Common myeloid progenitor, CD34-positive (primary cell): ENCODE data around the gene ANKRD28.

Experiments
- CTCF ChIA-PET: fragments of 350-600 bp; sonication (Branson Sonifier 250); formaldehyde crosslinking; loops from one replicate; lab custom pipeline; 2021; ENCODE audit warnings: antibody characterized with exemption; lab: Charles Lee
- POLR2A ChIA-PET: fragments of 350-600 bp; sonication (Branson Sonifier 250); formaldehyde crosslinking; loops from one replicate; lab custom pipeline; 2021; ENCODE audit warnings: antibody characterized with exemption; lab: Charles Lee
- DNase-seq, 3 donors: peaks; one replicate each; pipeline versions ENCODE4 v3.0.0 to v3.0.0-alpha.2; 2013
- H3K27ac ChIP-seq, 2 experiments: 1 replicate in 1 of 2; 2 replicates in 1 of 2; pipeline ENCODE4 v1.7.0; 2013; ENCODE audit warnings: inconsistent platforms in 2 of 2, low read length in 2 of 2, mild to moderate bottlenecking in 2 of 2, low read depth in 1 of 2, moderate library complexity in 1 of 2; ENCODE audit not compliant: severe bottlenecking in 2 of 2, insufficient read depth in 1 of 2, poor library complexity in 1 of 2
- H3K27me3 ChIP-seq, 5 experiments: replicated peaks in 2 of 5; 1 replicate in 3 of 5; 2 replicates in 2 of 5; pipeline versions ENCODE4 v1.6.1 to v1.7.0; 2013; ENCODE audit warnings: low read length in 4 of 5, mild to moderate bottlenecking in 2 of 5, moderate library complexity in 2 of 5, inconsistent platforms in 1 of 5; ENCODE audit not compliant: insufficient read depth in 5 of 5, control insufficient read depth in 4 of 5
- H3K36me3 ChIP-seq, 4 experiments: 1 replicate in 2 of 4; 2 replicates in 2 of 4; pipeline versions ENCODE4 v1.6.1 to v1.7.0; 2013; ENCODE audit warnings: low read length in 3 of 4, control low read depth in 1 of 4, mild to moderate bottlenecking in 1 of 4; ENCODE audit not compliant: control insufficient read depth in 4 of 4, insufficient read depth in 4 of 4
- H3K4me1 ChIP-seq, 4 experiments: 1 replicate in 3 of 4; 2 replicates in 1 of 4; pipeline versions ENCODE4 v1.6.1 to v1.7.1; 2013; ENCODE audit warnings: low read length in 3 of 4, mild to moderate bottlenecking in 3 of 4, control low read depth in 1 of 4, inconsistent platforms in 1 of 4, moderate library complexity in 1 of 4; ENCODE audit not compliant: control insufficient read depth in 4 of 4, insufficient read depth in 4 of 4; ENCODE audit errors: control extremely low read depth in 1 of 4
- H3K4me3 ChIP-seq, 7 experiments: 1 replicate in 4 of 7; 2 replicates in 3 of 7; pipeline versions ENCODE4 v1.5.1 to v1.7.0; 2013; ENCODE audit warnings: mild to moderate bottlenecking in 7 of 7, low read length in 6 of 7, moderate library complexity in 6 of 7, inconsistent platforms in 2 of 7, low read depth in 2 of 7, control low read depth in 1 of 7; ENCODE audit not compliant: insufficient read depth in 4 of 7, control insufficient read depth in 1 of 7; ENCODE audit errors: extremely low read depth in 1 of 7
- H3K9me3 ChIP-seq, 5 experiments: 1 replicate in 4 of 5; 2 replicates in 1 of 5; pipeline versions ENCODE4 v1.6.1 to v1.7.1; 2013; ENCODE audit warnings: low read length in 4 of 5, mild to moderate bottlenecking in 2 of 5, inconsistent platforms in 1 of 5, low read depth in 1 of 5, moderate library complexity in 1 of 5; ENCODE audit not compliant: control insufficient read depth in 4 of 5, insufficient read depth in 2 of 5; ENCODE audit errors: control extremely low read depth in 1 of 5
- WGBS: methylation state at CpG from one replicate; pipeline ENCODE4 v1.1.5; 2013; ENCODE audit not compliant: insufficient coverage; 5-methylcytosine and 5-hydroxymethylcytosine counted together

The ANKRD28 gene

DNA sequence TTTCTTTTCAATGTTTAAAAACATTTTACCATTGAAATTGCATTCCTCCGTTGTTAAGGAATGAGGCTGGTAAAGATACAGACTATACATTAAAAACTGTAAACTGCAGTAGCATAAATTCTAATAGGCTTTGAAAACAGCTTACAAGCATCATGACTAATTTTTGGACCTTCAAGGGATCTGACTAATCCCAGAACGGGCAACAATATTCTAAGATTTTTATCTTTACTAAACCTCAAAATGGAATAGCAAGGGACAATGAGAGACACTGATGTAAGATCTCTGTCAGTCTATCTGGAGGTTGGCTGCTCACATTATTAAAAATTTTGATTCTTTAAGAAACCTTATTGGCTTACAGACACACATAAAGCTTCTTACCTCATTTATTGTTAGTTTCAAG is 121.5 kb downstream of the ANKRD28 start:
- no CpG with 5 or more reads among the region's 2 CpGs for WGBS
- H3K4me3 ChIP-seq: no peak overlapping the region
- no peak for DNase-seq
- ChIA-PET POLR2A (interaction anchor here (0.6 kb wide), 1 partner anchor 18 kb away, joined by 4 read pairs; no protein-coding TSS in a partner anchor), CTCF (interaction anchor here (1.2 to 1.9 kb wide), 4 partner anchors 12 to 46 kb away, joined by 3 to 6 read pairs (median 3); no protein-coding TSS in a partner anchor)
- H3K9me3 ChIP-seq: no peaks in the 10 kb centered on the region
- H3K4me1 ChIP-seq: no peaks in the 10 kb centered on the region
- no peak overlapping the region for H3K27ac ChIP-seq
- H3K27me3 ChIP-seq: no peaks in the 10 kb centered on the region
- H3K36me3 ChIP-seq: peaks cover 32 to 93% (median 64%) of the 10 kb centered on the region in 4 experiments

DNA sequence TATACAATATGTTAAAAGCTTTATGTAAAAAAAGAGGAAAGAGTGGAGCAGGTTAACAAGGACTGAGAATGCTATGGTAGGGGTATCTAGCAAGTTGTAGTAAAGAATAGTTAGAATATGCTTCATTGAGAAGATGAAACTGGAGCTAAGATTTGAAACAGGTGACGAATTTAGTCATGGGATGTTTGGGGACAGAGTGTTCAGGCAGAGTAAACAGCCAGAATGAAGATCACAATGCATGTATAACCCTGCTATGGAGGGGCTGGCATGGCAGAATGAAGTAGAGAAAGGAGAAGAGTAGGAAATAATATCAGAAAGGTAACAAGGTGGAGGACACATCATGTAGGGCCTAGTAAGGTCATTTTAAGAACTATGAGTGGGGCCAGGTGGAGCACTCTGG is 124.2 kb downstream of the ANKRD28 start:
- CTCF ChIA-PET: interaction anchor here (0.7 to 1.0 kb wide), 3 partner anchors 16 to 43 kb away, joined by 3 read pairs; no protein-coding TSS in a partner anchor
- Histone ChIP-seq H3K27me3 (no peaks in the 10 kb centered on the region), H3K4me1 (no peaks in the 10 kb centered on the region), H3K4me3 (no peak overlapping the region), H3K9me3 (no peaks in the 10 kb centered on the region), H3K27ac (no peak overlapping the region), H3K36me3 (peaks cover 44 to 95% (median 67%) of the 10 kb centered on the region in 4 experiments)
- 100% methylated on average over 1 of the region's 1 CpG for WGBS
- no peak for DNase-seq
- POLR2A ChIA-PET: no interaction called here

DNA sequence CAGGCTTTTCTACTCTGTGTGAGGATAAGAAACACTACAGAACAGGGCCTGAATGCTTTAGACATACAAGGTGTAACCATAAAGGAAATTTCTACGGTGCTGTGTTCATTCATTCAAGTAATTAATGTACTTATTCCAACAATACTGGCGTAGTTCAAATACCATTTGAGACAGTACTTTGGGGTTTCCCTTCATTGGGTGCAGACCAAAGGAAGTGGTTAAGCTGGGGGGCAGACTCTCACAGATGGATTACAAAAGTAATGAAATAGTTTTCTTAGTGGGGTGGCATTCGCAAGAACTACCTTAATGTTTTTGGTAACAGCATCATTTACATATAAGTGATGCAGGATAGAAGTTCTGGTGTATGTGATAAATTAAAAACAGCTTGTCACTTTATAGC is 130.3 kb downstream of the ANKRD28 start:
- peak in 2 of 3 donors; percentile 23 to 29 for DNase-seq
- Histone ChIP-seq H3K27ac (no peak overlapping the region), H3K4me3 (no peak overlapping the region), H3K36me3 (peaks cover 25 to 52% (median 35%) of the 10 kb centered on the region in 4 experiments), H3K27me3 (no peaks in the 10 kb centered on the region), H3K9me3 (no peaks in the 10 kb centered on the region), H3K4me1 (peaks cover 0 to 6% (median 0%) of the 10 kb centered on the region in 4 experiments)
- POLR2A ChIA-PET: no interaction called here
- CTCF ChIA-PET: interaction anchor here (1.3 kb wide), 1 partner anchor 9 kb away, joined by 4 read pairs; no protein-coding TSS in a partner anchor
- WGBS: no CpG with 5 or more reads among the region's 3 CpGs

DNA sequence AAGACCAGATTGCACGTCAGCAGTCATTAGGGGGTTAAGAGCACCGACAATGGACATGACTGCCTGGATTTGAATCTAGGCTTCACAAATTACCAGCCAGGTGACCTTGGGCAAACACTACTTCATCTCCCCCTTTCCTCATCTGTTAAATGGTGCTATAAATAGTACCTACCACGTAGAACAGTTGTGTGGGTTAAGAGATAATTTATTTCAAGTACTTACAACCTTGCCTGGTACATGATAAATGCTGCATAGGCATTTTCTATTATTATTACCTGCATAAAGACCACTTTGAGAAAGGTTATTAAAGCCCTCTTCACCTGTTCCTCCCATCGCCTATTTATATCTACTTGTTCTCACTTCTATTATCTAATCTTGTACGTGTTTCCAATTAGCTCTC is 131.5 kb downstream of the ANKRD28 start:
- Histone ChIP-seq H3K9me3 (no peaks in the 10 kb centered on the region), H3K4me1 (peaks cover 0 to 6% (median 0%) of the 10 kb centered on the region in 4 experiments), H3K4me3 (no peak overlapping the region), H3K27me3 (no peaks in the 10 kb centered on the region), H3K36me3 (peaks cover 17 to 40% (median 30%) of the 10 kb centered on the region in 4 experiments), H3K27ac (no peak overlapping the region)
- CTCF ChIA-PET: no interaction called here
- WGBS: 93% methylated on average over 3 of the region's 5 CpGs
- POLR2A ChIA-PET: no interaction called here
- DNase-seq: no peak

DNA sequence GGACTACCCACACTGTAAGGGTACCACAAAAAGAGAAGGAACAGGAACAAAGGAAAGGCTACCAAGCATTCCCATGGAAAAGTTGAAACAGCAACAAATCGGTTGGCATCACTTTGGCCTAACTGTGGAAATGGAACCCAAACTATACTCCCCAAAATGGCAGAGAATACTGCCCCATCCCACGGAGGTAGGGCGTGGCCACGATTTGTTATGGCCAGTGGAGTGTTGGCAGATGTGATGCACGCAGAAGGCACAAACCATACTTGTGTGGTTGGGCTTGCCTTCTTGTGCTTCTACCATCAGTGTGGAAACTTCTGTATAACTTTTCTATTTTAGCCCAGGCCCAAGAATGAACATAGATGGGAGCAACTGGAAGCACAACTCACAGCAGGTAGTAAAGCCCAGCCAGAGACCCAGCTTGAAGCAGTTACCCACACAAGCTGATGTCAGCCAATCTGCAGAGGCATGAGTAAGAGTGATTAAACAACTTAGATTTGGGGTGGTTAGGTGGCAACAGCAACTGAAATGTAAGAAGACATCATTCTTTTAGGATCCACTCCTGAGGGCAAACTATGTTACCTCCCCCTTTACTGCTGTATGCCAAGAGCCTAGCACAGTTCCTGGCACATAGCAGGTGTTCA is 132.1 kb downstream of the ANKRD28 start:
- 100% methylated on average over 5 of the region's 5 CpGs for WGBS
- ChIA-PET CTCF (no interaction called here), POLR2A (no interaction called here)
- peaks cover 17 to 34% (median 25%) of the 10 kb centered on the region in 4 experiments for H3K36me3 ChIP-seq
- no peak overlapping the region for H3K27ac ChIP-seq
- DNase-seq: peak in 1 of 3 donors; percentile 21
- no peaks in the 10 kb centered on the region for H3K9me3 ChIP-seq
- no peak overlapping the region for H3K4me3 ChIP-seq
- H3K4me1 ChIP-seq: peaks cover 0 to 6% (median 0%) of the 10 kb centered on the region in 4 experiments
- no peaks in the 10 kb centered on the region for H3K27me3 ChIP-seq

DNA sequence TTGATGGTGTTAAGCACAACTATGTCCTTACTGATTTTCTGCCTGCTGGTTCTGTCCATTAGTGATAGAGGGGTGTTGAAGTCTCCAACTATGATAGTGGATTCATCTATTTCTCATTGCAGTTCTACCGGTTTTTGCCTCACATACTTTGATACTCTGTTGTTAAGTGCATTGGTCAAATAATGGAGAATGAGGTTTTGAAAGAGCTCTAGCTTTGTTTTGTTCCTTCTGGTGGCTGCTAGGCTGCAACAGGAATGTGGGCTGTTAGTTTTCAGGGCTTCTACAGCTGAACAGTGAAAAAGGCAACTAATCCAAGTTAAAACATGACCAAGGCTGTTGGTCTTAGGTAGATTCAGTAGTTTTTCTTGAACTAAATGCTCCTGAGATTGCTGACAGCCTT is 133.6 kb downstream of the ANKRD28 start:
- POLR2A ChIA-PET: no interaction called here
- Histone ChIP-seq H3K27ac (no peak overlapping the region), H3K9me3 (no peaks in the 10 kb centered on the region), H3K27me3 (no peaks in the 10 kb centered on the region), H3K36me3 (peaks cover 7 to 21% (median 12%) of the 10 kb centered on the region in 4 experiments), H3K4me3 (no peak overlapping the region), H3K4me1 (peaks cover 0 to 6% (median 0%) of the 10 kb centered on the region in 4 experiments)
- CTCF ChIA-PET: no interaction called here
- DNase-seq: no peak
- no CpG with 5 or more reads among the region's 1 CpG for WGBS
